GOT3 (cell line): Measurements from ENCODE around the gene SIGLEC10.

ENCODE experiments used
- DNase-seq: peaks from one replicate; lab custom pipeline; 2025; ENCODE audit warnings: mixed read lengths; lab: John Stamatoyannopoulos, UW

SIGLEC10 gene

GRCh38 chr19:51392701-51393100, 24.7 kb downstream of the SIGLEC10 start:
- no peak for DNase-seq

- DNase-seq, result no peak
Measured at GRCh38 chr19:51391073-51391611, 26.3 kb downstream of the SIGLEC10 start.

DNA sequence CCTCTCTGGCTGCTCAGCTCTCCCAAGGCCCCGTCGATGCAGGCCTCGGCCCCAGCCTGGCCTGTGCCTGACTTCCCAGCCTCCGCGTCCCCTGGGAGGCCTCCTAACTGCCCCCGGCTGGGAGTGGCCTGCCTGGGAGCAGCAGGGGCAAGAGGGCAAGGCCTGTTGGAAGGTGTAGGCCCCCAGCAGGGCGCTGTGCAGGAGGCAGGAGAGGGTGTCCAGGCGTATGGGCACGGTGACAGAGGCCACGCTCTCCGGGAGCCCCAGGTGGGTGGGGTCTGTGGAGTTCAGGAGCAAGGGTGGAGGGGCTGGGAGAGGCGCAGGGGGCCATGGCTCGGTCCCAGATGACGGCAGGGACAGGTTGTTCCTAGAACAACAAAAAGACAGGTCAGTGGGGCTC, 28.3 kb downstream of the SIGLEC10 start:
- DNase-seq, result no peak

GRCh38 chr19:51387924-51388389, 29.5 kb downstream of the SIGLEC10 start, which contains the start of gene LIM2:
LIM2 (minus strand) TSS chr19:51387974; CDS start chr19:51387443, 531 bp downstream.
- DNase-seq, result no peak

GRCh38 chr19:51386882-51387520, 30.4 kb downstream of the SIGLEC10 start:
- no peak for DNase-seq

DNA sequence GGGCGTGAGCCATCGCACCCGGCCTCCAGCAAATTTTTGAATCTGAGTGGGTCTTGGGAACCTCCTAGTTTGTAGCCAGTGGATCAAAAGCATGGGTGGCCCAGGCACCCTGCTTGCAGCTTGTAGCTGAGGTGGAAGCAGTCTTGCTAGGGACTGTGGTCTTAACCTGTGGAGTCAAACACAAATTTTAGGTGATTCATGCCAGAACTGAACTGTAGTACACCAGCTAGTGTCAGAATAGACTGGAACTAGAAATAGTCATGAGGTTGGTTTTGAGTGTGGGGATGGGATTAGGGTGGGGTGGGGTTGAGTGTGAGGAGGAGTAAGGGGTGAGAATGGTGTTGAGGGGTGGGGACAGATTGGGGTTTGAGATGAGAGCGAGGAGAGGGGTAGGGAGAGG, 35.4 kb downstream of the SIGLEC10 start:
- DNase-seq, result no peak

GRCh38 chr19:51380379-51380778, 37.1 kb downstream of the SIGLEC10 start:
- no peak for DNase-seq

DNA sequence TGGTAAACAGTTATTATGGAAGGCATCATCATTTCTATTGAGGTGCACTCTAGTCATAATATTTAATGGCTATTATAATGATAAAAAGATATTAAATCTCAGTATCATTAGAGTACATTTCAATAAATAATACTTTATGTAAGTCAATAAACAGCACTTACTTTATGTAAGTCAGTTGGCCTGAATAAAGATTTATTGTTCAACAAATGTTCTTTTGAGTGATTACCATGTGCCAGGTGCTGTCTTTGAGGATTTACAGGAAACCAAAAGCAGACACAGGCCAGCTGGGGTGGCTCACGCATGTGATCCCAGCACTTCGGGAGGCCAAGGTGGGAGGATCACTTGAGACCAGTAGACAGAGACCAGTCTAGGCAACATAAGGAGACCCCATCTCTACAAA, 40.0 kb downstream of the SIGLEC10 start:
- DNase-seq, result no peak

DNA sequence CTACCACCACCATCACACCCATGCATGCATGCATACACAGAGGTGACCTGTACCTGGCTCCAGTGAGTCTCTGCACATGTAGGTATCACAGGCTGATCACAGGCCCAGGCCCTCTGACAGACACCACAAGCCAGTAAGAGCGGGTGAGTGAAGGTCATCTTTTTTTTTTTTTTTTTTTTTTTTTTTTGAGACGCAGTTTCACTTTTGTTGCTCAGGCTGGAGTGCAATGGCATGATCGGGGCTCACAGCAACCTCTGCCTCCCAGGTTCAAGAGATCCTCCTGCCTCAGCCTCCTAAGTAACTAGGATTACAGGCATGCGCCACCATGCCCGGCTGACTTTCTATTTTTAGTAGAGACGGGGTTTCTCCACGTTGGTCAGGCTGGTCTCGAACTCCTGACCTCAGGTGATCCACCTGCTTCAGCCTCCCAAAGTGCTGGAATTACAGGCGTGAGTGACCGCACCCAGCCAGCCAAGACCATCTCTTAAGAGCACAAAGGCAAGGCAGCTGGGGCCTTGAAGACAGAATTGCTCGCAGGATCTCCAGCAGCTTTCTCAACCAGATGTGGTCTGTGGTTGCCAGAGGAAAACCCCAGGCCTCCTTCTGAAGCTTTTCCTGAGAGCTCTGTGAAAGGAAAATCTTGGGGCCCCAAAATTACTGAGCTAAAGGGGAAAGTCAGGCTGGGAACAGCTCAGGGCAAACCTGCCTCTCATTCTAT, 41.8 kb downstream of the SIGLEC10 start:
- no peak for DNase-seq

DNA sequence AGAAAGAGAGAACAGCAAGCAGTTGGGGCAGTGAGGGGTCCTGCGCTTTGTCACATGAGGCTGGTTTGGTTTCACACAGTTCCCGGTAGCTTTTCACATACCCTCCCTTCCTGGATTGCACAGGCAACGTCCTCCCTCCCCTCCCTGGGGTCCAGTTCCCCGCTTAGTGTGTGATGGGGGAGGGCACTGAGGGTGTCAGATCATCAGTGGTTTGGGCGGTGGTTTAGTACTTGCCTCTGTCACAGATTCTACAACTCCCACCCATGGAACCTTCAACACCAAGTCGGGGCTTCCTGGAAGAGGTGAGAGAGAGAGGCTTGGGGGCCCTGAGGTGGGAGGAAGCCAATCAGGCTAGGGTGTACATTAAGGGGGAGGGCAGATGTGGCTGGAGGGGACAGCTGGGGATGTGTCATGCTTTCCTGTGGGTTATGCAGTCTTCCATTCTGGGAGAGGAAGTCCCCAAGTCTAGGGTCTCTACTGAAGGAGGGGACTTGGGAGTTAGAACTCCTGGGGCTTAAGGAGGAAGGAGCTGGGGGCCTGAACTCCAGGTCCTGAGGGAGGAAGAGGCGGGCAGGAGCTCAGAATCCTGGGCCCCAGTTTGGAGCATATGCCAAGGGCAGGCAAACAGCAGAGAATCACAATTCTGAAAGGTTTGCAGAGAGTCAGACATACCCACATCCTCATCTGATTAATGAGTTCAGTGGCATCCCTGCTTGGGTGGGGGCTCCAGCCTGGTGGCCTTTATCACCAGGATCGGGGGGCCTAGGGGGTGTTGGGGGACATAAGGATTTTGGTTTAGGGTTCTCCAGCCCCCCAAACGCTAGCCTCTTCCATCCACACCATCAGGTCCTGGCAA, 44.6 kb downstream of the SIGLEC10 start, which contains the start of gene NKG7:
Gene NKG7, minus strand, starts transcription at position 6 of the 856 bp plus-strand sequence. CDS start 119 bp downstream, outside the sequence.
- no peak for DNase-seq

DNA sequence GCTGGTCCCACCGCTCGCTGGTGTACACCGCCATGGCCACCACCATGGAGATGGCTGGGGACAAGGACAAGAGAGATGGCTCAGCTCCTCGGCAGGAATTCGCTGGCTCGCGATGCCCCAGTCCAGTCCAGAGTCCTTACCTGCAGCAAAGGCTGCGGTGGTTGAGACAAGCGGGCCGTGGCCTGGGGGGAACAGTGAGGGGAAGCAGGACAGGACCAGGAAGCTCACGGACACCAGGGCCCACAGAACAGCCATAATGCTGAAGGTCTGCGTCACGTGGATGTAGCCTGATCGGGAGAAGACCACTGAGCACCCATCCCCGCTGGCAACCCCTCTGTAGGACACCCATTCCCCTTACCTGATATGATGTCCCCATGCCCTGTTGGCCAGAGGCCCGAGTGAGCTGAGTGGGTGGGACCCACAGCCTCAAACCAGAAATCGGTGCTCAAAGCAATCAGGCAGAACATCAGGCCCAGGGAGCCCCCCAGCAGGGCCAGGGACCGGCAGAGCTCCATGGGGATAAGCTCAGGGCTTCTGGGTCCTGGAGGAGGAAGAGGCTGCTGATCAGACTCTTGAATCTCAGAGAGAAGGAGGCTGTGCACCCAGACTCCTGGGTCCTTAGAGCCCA, 45.3 kb downstream of the SIGLEC10 start:
- DNase-seq, result no peak

- DNase-seq, result no peak
Measured at GRCh38 chr19:51371186-51371690, 46.2 kb downstream of the SIGLEC10 start.

GRCh38 chr19:51370230-51370629, 47.2 kb downstream of the SIGLEC10 start:
- no peak for DNase-seq

- no peak for DNase-seq
Measured at GRCh38 chr19:51368366-51369282, 48.8 kb downstream of the SIGLEC10 start, which contains the start of gene CLDND2. CLDND2 (minus strand) TSS chr19:51369003; CDS start chr19:51368577, 426 bp downstream.

- peak; percentile 97 for DNase-seq
Measured at GRCh38 chr19:51367565-51368365, 49.7 kb downstream of the SIGLEC10 start.

DNA sequence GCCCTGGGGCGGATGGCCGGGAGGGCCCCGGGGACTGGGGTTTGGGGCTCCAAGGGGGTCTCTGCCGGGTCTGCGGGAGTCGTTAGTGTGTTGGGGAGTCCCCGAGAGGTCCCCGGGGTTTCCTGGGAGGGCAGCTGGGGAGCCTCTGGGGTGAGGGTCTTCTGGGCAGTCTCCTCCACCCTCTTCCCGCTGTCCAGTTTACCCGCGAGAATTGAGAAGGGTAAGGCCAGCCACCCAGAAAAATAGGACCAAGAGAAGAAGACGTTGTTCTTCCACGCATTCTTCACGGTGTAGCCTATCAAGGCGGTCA, 50.2 kb downstream of the SIGLEC10 start:
- DNase-seq, result no peak

DNA sequence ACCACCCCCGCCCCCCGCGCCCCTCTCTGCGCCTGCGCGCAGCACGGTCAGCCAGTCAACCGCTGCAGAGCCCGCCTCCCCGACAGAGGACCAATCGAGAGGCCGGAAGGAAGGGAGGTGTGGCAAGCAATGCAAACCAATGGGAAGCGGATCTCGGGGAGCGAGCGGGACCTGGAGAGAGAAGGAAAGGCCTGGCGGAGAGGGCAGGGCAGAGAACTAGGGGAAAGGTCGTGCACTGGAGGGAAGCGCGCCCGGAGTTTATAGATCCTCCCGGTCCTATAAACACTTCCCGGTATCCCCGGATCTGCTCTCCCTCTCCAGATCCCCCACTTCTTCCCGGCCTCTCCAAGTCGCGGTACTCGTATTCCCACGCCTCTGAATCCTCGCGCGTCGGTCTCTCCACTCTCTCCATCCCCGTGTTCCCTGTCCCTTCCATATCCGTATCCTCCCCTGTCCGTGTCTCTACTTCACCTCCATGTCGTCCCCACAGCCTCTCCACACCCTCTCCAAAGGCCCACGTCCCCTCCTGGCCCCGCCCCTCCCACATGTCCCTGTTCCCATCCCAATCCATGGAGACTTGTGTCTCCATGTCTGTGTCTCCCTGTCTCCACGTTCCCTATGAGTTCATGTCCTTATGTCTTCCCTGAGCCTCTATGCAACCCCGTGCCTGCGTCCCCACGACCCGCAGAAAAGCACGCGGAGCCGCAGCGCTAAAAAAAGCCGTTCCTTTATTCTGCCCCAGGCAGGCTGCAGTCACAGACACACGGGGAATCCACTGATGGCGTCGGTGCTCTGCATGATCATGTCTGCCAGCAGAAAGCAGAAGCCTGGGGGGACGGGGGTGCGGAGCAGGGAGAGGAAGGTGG, 50.8 kb downstream of the SIGLEC10 start:
- DNase-seq, result peak; percentile 89

GRCh38 chr19:51365965-51366388, 51.5 kb downstream of the SIGLEC10 start, which contains the start of gene ETFB:
ETFB (minus strand) TSS chr19:51366388; CDS start chr19:51366326, 62 bp downstream.
- no peak for DNase-seq
